WERI-Rb-1 (cell line): ENCODE measurements around the gene GOLPH3L.
"Not testable (repeated sequence)": the region's sequence is repeated elsewhere in the genome, so short reads cannot be mapped to it uniquely, and the experiment has no call there.

Experiments
- DNase-seq: peaks from one replicate; pipeline ENCODE4 v3.0.0-alpha.2; 2020
- H3K27ac ChIP-seq: fragments of 250-450 bp; sonication (Bioruptor Pico); 2 replicates; pipeline ENCODE4 v1.5.1; 2020; ENCODE audit warnings: mild to moderate bottlenecking, moderate library complexity
- H3K27me3 ChIP-seq: fragments of 250-450 bp; sonication (Bioruptor Pico); 2 replicates; pipeline ENCODE4 v1.5.1; 2021; ENCODE audit warnings: mild to moderate bottlenecking, low read depth, moderate library complexity; ENCODE audit not compliant: insufficient read depth, severe bottlenecking
- H3K36me3 ChIP-seq: fragments of 250-450 bp; sonication (Bioruptor Pico); 2 replicates; pipeline ENCODE4 v1.5.1; 2020; ENCODE audit warnings: mild to moderate bottlenecking, moderate library complexity
- H3K4me3 ChIP-seq: 2 replicates; pipeline ENCODE4 v1.5.1; 2011; ENCODE audit warnings: low read depth, mild to moderate bottlenecking, control low read depth, low read length
- H3K9me3 ChIP-seq: fragments of 250-450 bp; sonication (Bioruptor Pico); 2 replicates; pipeline ENCODE4 v1.5.1; 2021; ENCODE audit warnings: mild to moderate bottlenecking, moderate library complexity; ENCODE audit not compliant: severe bottlenecking
- CTCF ChIP-seq: IDR thresholded peaks from 2 replicates; pipeline ENCODE4 v1.5.1; 2011; ENCODE audit warnings: low read depth, mild to moderate bottlenecking, control low read depth, inconsistent platforms, low read length

GOLPH3L gene

DNA sequence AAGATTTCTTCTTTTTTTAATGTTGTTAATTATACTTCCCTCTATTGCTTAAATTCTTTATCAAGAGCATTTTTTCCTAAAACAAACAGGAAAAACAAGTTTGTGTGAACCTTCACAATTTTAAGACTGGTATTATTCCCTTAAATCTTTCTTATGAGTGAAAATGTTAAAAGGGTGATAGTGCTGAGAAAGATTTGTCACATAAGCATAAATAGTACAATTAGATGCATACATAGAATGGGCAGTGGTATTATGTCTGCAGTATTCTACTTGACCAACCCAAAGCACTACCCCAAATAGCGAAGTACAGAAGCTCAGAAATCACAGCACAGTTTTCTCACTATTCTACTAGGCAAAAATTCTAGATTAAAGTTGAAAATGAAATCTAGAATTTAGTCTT lies 18.0 kb downstream of the GOLPH3L start:
- Histone ChIP-seq H3K36me3 (peaks cover 35% of the 10 kb centered on the region), H3K27me3 (no peaks in the 10 kb centered on the region), H3K27ac (no peak overlapping the region), H3K4me3 (no peak overlapping the region), H3K9me3 (no peaks in the 10 kb centered on the region)
- TF ChIP-seq CTCF = no peak
- DNase-seq = no peak

- Histone ChIP-seq H3K9me3 (no peaks in the 10 kb centered on the region), H3K4me3 (no peak overlapping the region), H3K27ac (no peak overlapping the region), H3K36me3 (peaks cover 17% of the 10 kb centered on the region), H3K27me3 (no peaks in the 10 kb centered on the region)
- DNase-seq = no peak
- no peak for TF ChIP-seq CTCF
Measured at GRCh38 chr1:150674881-150675280, 22.1 kb downstream of the GOLPH3L start.

DNA sequence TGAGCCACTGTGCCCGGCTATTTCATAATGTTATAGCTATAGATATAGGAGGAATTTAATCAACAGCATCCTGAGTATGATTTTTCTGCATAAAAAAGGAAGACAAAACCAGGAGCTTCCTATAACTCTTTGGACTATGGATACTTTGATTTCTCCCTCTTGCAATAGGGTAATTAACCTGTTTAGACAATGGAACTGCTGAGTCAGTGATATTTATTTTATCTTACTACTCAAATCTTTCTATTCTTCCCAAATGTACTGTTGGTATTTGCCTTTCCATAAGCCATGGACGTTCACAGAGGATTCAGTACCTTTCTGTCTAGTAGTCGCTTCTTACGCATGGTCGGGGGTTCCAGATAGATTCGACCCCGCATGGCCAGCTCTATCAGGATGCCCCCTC lies 33.6 kb downstream of the GOLPH3L start:
- TF ChIP-seq CTCF = no peak
- Histone ChIP-seq H3K27ac (no peak overlapping the region), H3K9me3 (no peaks in the 10 kb centered on the region), H3K27me3 (no peaks in the 10 kb centered on the region), H3K4me3 (no peak overlapping the region), H3K36me3 (peaks cover 41% of the 10 kb centered on the region)
- no peak for DNase-seq

DNA sequence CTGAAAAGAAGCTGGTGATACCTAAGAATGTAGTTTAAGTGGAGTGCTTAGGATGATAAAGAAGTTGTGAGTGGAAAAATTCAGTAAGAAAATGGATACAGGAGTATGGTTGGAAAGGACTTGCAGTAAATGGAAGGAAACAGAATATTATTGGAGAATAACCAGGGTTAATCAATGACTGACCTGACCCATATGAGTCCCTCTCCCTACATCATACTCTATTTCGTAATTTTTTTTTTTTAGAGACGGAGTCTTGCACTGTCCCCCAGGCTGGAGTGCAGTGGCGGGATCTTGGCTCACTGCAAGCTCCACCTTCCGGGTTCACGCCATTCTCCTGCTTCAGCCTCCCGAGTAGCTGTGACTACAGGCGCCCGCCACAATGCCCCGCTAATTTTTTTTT lies 34.1 kb downstream of the GOLPH3L start:
- no peak overlapping the region for H3K4me3 ChIP-seq
- no peaks in the 10 kb centered on the region for H3K9me3 ChIP-seq
- H3K27me3 ChIP-seq = no peaks in the 10 kb centered on the region
- no peak for TF ChIP-seq CTCF
- H3K27ac ChIP-seq = no peak overlapping the region
- no peak for DNase-seq
- H3K36me3 ChIP-seq = peaks cover 41% of the 10 kb centered on the region

DNA sequence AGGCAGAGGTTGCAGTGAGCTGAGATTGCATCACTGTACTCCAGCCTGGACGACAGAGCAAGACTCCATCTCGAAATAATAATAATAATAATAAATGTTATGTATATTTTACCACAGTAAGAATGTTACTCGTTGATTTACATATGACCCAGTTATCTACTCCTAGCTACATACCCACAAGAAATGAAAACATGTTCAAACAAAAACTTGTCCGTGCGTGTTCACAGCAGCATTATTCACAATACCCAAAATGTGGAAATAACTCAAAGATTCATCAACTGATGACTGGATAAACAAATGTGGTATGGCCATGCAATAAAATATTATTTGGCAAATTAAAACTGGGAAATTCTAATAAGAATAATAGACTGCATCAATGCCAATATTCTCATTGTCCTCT lies 35.8 kb downstream of the GOLPH3L start:
- Histone ChIP-seq H3K27me3 (no peaks in the 10 kb centered on the region), H3K9me3 (no peaks in the 10 kb centered on the region), H3K27ac (no peak overlapping the region), H3K4me3 (no peak overlapping the region), H3K36me3 (peaks cover 41% of the 10 kb centered on the region)
- TF ChIP-seq CTCF = no peak
- DNase-seq = no peak

GRCh38 chr1:150660584-150660983 lies 36.4 kb downstream of the GOLPH3L start:
- H3K36me3 ChIP-seq = peaks cover 41% of the 10 kb centered on the region

GRCh38 chr1:150657064-150657463 lies 39.9 kb downstream of the GOLPH3L start:
- not testable (repeated sequence) for H3K4me3 ChIP-seq, H3K9me3 ChIP-seq, H3K27ac ChIP-seq, H3K27me3 ChIP-seq, DNase-seq
- peaks cover 33% of the 10 kb centered on the region for H3K36me3 ChIP-seq

More at GRCh38 chr1:150660584-150660983, 36.4 kb downstream of the GOLPH3L start:
- DNase-seq = no peak
- no peak overlapping the region for H3K4me3 ChIP-seq
- H3K9me3 ChIP-seq = no peaks in the 10 kb centered on the region
- TF ChIP-seq CTCF = no peak
- no peaks in the 10 kb centered on the region for H3K27me3 ChIP-seq
- no peak overlapping the region for H3K27ac ChIP-seq

DNA sequence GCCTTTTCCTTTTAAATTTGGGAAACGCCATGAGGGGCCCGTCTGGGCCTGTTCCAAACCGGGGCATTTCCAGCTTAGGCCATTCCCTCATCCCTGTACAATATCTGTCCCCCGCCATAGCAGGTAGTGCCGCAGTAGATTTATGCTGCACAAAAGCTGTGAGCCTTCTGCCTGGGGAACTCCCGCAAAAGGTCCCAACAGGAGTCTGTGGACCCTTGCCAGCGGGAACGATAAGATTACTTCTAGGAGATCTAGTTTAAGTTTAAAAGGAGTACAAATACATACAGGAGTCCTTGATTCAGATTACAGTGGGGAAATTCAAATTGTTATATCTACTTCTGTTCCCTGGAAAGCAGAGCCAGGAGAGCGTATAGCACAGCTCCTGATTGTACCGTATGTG lies 42.3 kb downstream of the GOLPH3L start:
- H3K36me3 ChIP-seq = peaks cover 22% of the 10 kb centered on the region
- not testable (repeated sequence) for DNase-seq, H3K27me3 ChIP-seq, H3K9me3 ChIP-seq, H3K4me3 ChIP-seq, H3K27ac ChIP-seq
